Activated naive CD8-positive, alpha-beta T cell treated with anti-CD3 and anti-CD28 coated beads for 36 hours (primary cell): Measurements from ENCODE around the gene GPAT3. TPM values are rescaled to one million over a fixed set of nuclear protein-coding genes. Genes with fewer than 3 reads are reported as not detected.

Source experiments
- DNase-seq: peaks from one replicate; pipeline ENCODE4 v3.0.0; 2021
- H3K27ac Mint-ChIP-seq: one replicate; pipeline ENCODE4 v1.8.0; 2022; ENCODE audit warnings: mild to moderate bottlenecking, moderate library complexity, mixed read lengths
- H3K27me3 Mint-ChIP-seq: one replicate; pipeline ENCODE4 v1.8.0; 2022; ENCODE audit warnings: mild to moderate bottlenecking, mixed read lengths
- H3K36me3 Mint-ChIP-seq: one replicate; pipeline ENCODE4 v1.8.0; 2021; ENCODE audit warnings: mild to moderate bottlenecking, mixed read lengths
- H3K4me1 Mint-ChIP-seq: one replicate; pipeline ENCODE4 v1.8.0; 2021; ENCODE audit warnings: mixed read lengths
- H3K4me3 Mint-ChIP-seq: one replicate; pipeline ENCODE4 v1.8.0; 2022; ENCODE audit warnings: mild to moderate bottlenecking, moderate library complexity, mixed read lengths
- H3K9me3 Mint-ChIP-seq: one replicate; pipeline ENCODE4 v1.8.0; 2022; ENCODE audit warnings: mixed read lengths
- total RNA-seq, 2 experiments: library from RNA; stranded (reverse); gene quantifications; one replicate each; pipeline ENCODE4 v1.2.3, GENCODE V29; 2021

The GPAT3 gene
- total RNA-seq, 2 experiments from 2014 or later: 2.5 to 2.8 TPM

DNA sequence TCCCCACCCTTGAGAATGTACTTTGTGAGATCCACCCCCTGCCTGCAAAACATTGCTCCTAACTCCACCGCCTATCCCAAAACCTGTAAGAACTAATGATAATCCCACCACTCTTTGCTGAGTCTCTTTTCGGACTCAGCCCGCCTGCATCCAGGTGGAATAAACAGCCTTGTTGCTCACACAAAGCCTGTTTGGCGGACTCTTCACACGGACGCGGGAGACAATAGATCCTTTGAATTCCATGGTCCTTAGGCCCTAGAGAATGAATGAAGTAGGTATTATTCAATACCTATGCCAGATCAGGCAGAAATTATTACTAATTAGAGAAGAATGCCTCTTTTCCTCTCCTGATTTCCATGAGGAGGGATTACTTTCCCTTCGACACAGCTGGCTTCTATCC is 101.0 kb downstream of the GPAT3 start:
- H3K9me3 Mint-ChIP-seq: no peaks in the 10 kb centered on the region
- H3K27ac Mint-ChIP-seq: no peak overlapping the region
- no peaks in the 10 kb centered on the region for H3K4me1 Mint-ChIP-seq
- DNase-seq: no peak
- H3K36me3 Mint-ChIP-seq: no peaks in the 10 kb centered on the region
- H3K27me3 Mint-ChIP-seq: peaks cover 4% of the 10 kb centered on the region
- H3K4me3 Mint-ChIP-seq: no peak overlapping the region

DNA sequence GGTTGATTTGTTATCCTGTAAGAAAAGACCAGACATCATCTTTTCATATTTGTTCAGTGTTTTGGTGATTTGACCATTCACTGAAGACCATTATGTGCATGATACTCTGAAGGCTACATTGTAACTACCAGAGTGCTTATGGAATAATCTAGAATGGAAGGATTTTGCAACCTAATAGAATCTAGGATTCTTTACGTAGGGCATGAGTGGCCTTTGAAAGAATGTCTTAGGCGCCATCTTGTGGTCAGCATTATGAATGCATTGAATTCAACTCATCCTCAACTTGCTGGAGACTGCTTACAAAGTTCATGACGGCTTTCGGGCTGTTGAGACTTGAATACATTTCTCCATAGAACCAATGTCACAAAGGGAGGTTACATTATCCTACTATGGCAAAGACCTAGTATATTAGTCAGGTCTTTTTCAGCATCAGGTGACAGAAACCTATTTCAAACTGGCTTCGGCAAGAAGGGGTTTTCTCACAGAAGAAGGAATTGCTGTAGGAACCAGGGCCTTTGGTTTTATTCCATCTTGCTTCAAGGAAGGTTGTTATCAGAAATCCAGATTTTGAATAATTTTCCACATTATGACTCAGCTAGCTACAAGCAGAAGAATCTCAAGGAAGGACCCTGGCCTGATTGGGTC is 104.1 kb downstream of the GPAT3 start:
- Mint-ChIP-seq H3K36me3 (no peaks in the 10 kb centered on the region), H3K4me3 (no peak overlapping the region), H3K9me3 (no peaks in the 10 kb centered on the region), H3K27me3 (no peaks in the 10 kb centered on the region), H3K4me1 (peaks cover 2% of the 10 kb centered on the region), H3K27ac (no peak overlapping the region)
- peak; percentile 17 for DNase-seq

DNA sequence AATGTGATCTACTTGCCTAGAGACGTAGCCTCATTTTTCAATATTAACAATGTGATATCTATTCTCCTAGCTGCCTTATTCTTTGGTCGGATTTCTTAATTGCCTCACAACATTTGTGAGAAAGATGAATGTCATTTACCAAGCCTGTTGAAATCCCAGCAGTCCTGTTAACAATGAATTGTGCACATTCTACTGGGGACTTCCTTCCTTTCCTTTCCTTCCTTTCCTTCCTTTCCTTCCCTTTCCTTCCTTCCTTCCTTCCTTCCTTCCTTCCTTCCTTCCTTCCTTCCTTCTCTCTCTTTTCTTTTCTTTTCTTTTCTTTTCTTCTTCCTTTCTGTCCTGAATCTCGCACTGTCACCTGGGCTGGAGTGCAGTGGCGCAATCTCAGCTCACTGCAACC is 107.1 kb downstream of the GPAT3 start:
- H3K9me3 Mint-ChIP-seq: no peaks in the 10 kb centered on the region
- H3K27me3 Mint-ChIP-seq: no peaks in the 10 kb centered on the region
- no peak for DNase-seq
- peaks cover 2% of the 10 kb centered on the region for H3K4me1 Mint-ChIP-seq
- no peak overlapping the region for H3K27ac Mint-ChIP-seq
- no peak overlapping the region for H3K4me3 Mint-ChIP-seq
- H3K36me3 Mint-ChIP-seq: no peaks in the 10 kb centered on the region

DNA sequence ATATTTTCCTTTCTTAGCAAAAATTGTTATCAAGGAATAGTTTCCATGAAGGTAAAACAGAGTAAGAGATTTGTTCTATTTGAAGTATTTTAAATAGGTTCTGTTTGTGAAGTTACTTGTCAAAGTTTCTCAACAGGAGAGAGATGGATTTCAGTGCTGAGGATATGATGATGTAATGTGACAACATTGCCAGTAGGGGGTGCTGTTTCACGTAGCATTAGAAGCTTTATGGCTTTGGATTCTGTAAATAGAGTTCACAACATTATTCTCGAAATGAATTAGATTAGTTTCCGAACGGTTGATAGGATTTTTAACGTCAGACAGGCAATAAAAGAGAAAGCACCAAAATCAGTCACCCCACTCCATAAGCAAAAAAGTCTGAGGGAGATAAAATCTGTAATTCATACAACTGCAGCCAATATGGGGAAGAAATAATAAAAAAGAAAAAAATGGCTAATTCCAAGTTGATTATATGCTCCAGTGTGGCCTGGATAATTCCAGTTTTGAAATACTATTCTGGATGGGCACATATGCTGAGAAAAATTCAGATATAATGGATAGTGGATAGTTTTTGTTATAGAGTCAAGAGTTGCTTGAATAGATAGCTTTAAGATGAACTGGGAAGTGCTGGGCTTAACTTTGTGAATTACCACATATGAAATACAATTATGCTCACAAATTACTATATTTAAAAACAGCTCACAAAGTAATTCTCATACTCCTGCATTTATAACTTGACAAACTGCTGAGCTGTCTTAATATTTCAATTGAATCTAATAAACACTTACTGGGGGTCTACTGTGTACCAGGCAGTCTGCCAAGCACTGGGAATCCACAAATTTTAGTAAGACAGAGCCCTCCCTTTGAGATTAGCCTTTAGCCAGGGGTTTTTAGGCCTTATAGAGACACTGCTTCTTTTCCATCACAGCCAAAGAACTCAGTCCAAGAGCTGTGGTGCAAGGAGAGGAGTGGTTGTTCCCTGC is 109.1 kb downstream of the GPAT3 start:
- H3K9me3 Mint-ChIP-seq: no peaks in the 10 kb centered on the region
- H3K36me3 Mint-ChIP-seq: no peaks in the 10 kb centered on the region
- H3K27me3 Mint-ChIP-seq: no peaks in the 10 kb centered on the region
- H3K27ac Mint-ChIP-seq: no peak overlapping the region
- peaks cover 2% of the 10 kb centered on the region for H3K4me1 Mint-ChIP-seq
- no peak overlapping the region for H3K4me3 Mint-ChIP-seq
- DNase-seq: peak; percentile 12

DNA sequence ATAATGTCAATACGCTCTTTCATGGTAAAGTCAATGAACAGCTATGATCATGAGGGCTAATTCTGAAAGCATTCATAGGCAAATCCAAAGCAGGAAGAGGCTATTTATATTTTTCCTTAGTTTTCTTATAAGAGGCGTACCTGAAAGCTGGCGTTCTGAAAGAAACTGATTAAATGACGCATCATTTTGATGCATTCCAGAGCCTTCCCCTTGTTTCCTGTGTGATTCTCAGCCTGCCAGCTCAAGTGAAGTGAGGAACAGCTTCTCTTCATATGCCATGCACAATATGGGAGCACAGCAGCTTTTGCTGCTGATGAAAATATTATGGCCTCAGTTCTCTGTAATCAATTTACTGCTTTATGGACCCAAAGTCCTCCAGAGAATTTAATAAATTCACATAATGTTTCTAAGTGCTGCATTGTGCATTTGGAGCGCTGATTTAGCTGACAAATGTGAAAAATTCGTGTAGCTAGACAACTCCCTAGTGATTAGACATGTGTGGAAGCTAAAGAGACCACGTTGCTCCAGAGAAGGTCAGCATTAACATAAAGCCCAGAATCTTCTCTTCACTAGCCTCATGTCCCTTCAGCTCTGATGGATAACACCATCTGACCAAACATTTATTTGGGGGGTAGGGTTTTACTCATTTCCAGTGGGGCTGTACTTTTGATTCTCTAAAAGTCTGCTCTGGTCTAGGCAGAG is 110.8 kb downstream of the GPAT3 start:
- H3K27ac Mint-ChIP-seq: no peak overlapping the region
- no peaks in the 10 kb centered on the region for H3K27me3 Mint-ChIP-seq
- no peaks in the 10 kb centered on the region for H3K36me3 Mint-ChIP-seq
- no peak overlapping the region for H3K4me3 Mint-ChIP-seq
- peaks cover 2% of the 10 kb centered on the region for H3K4me1 Mint-ChIP-seq
- H3K9me3 Mint-ChIP-seq: no peaks in the 10 kb centered on the region
- DNase-seq: no peak

DNA sequence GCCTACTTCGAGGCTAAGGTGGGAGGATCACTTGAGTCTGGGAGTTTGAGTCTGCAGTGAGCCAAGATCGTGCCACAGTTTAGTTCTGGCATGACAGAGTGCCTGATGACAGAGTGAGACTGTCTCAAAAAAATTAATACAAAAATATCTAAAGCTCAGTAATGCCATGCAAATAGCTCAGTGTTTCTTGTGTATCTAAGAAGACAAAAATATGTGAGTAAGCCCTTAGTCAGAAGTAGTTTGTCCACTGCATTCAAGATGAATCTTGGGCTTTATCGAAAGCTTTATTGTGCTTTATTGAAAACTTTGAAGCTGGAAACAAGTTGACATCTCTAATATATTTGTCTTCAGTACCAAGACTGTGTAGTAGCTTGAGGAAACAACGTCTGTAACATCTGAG is 115.9 kb downstream of the GPAT3 start:
- DNase-seq: no peak
- Mint-ChIP-seq H3K36me3 (no peaks in the 10 kb centered on the region), H3K4me3 (no peak overlapping the region), H3K4me1 (no peaks in the 10 kb centered on the region), H3K27ac (no peak overlapping the region), H3K27me3 (no peaks in the 10 kb centered on the region), H3K9me3 (no peaks in the 10 kb centered on the region)

Other genes starting within 250 kb of the GPAT3 start
- 1 to 10 TPM; 6.5 to 7.8 TPM for gene HPSE, start 201.3 kb upstream of the GPAT3 start, total RNA-seq
- 10 to 100 TPM; 11.4 to 11.9 TPM for gene HELQ, start 80.3 kb upstream of the GPAT3 start, total RNA-seq
- 10 to 100 TPM; 85.5 to 86.8 TPM for gene MRPS18C, start 80.0 kb upstream of the GPAT3 start, total RNA-seq
- gene ABRAXAS1, start 51.0 kb upstream of the GPAT3 start, total RNA-seq: 10 to 100 TPM; 18.5 TPM